C4-2B (cell line): ENCODE measurements around the gene LRRC49.

Source experiments
- ZFX ChIP-seq: fragments of 450-650 bp; IDR thresholded peaks from 2 replicates; pipeline ENCODE4 v1.6.1; 2017
- TF ChIP-seq, protein P1 (sequence below): fragments of 450-650 bp; conservative IDR thresholded peaks from 2 replicates; pipeline ENCODE4 v1.5.1; 2017; ENCODE audit warnings: mild to moderate bottlenecking

DNA sequence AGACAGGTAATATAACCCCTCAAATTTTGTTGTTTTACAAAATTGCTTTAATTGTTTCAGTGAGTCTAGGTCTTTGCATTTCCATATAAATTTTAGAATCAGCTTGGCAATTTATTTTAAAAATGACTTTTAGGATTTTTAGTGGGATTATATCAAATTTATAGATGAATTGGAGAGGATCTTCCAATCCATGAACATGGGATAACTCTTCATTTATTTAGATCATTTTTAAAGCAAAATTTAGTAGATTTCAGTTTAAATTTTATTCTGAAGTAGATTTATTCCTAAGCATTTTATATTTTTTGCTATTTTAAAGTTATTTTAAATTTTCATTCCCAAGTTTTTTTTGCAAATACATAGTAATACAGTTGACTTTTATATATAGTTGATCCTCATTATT, 164.5 kb downstream of the LRRC49 start:
- TF ChIP-seq, protein P1, sequence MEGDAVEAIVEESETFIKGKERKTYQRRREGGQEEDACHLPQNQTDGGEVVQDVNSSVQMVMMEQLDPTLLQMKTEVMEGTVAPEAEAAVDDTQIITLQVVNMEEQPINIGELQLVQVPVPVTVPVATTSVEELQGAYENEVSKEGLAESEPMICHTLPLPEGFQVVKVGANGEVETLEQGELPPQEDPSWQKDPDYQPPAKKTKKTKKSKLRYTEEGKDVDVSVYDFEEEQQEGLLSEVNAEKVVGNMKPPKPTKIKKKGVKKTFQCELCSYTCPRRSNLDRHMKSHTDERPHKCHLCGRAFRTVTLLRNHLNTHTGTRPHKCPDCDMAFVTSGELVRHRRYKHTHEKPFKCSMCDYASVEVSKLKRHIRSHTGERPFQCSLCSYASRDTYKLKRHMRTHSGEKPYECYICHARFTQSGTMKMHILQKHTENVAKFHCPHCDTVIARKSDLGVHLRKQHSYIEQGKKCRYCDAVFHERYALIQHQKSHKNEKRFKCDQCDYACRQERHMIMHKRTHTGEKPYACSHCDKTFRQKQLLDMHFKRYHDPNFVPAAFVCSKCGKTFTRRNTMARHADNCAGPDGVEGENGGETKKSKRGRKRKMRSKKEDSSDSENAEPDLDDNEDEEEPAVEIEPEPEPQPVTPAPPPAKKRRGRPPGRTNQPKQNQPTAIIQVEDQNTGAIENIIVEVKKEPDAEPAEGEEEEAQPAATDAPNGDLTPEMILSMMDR = no peak
- TF ChIP-seq ZFX = no peak
